ENCODE measurements around the gene NPAS1.

GRCh38 chr19:47021536-47022139 is 2.0 kb downstream of the NPAS1 start:
- TF ChIP-seq, protein P1, sequence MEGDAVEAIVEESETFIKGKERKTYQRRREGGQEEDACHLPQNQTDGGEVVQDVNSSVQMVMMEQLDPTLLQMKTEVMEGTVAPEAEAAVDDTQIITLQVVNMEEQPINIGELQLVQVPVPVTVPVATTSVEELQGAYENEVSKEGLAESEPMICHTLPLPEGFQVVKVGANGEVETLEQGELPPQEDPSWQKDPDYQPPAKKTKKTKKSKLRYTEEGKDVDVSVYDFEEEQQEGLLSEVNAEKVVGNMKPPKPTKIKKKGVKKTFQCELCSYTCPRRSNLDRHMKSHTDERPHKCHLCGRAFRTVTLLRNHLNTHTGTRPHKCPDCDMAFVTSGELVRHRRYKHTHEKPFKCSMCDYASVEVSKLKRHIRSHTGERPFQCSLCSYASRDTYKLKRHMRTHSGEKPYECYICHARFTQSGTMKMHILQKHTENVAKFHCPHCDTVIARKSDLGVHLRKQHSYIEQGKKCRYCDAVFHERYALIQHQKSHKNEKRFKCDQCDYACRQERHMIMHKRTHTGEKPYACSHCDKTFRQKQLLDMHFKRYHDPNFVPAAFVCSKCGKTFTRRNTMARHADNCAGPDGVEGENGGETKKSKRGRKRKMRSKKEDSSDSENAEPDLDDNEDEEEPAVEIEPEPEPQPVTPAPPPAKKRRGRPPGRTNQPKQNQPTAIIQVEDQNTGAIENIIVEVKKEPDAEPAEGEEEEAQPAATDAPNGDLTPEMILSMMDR (IDR thresholded peaks at IDR 0.05; ENCODE audit: poor library complexity, severe bottlenecking) = no peak
- TF ChIP-seq EZH2 (IDR thresholded peaks at IDR 0.05; ENCODE audit: borderline replicate concordance, insufficient read depth, low read length, poor library complexity, severe bottlenecking) = peak; percentile 4
- no peak for TF ChIP-seq MXI1 (conservative IDR thresholded peaks at IDR 0.05; ENCODE audit: poor library complexity, severe bottlenecking)
- TF ChIP-seq RAD21 (conservative IDR thresholded peaks at IDR 0.05) = no peak
- no peak for TF ChIP-seq TAF1 (IDR thresholded peaks at IDR 0.05; ENCODE audit: low read depth)
- TF ChIP-seq EP300 (conservative IDR thresholded peaks at IDR 0.05; ENCODE audit: poor library complexity, severe bottlenecking) = no peak

Data from neural cell (in vitro differentiated cells).